OCI-LY3 (cell line): ENCODE measurements around the gene RRP1B.

Experiments
- CTCF ChIP-seq: fragments of 200-600, 300-600 bp; sonication (generic); IDR thresholded peaks from 2 replicates; pipeline ENCODE4 v1.5.1; 2014; ENCODE audit warnings: antibody characterized with exemption, low read length, low read depth
- EZH2phosphoT487 ChIP-seq: fragments of 200-600 bp; shearing (Covaris generic); IDR thresholded peaks from 2 replicates; pipeline ENCODE4 v1.6.1; 2018; ENCODE audit warnings: antibody characterized with exemption, mixed run types, low read depth

DNA sequence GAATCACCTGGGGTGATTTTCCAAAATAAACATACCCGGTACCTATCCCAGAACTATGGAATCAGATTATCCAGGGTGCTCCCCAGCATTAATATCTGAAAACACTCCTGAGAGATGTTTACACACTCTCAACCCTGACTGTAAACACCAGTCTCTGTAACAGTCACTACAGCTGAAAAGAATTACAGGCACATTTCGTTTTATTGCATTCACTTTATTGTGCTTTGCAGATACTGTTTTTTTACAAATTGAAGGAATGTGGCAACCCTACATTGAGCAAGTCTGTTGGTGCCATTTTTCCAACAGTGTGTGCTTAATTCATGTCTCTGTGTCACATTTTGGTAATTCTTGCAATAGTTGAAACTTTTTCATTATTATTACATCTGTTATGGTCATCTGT, 31.8 kb upstream of the RRP1B start:
- no peak for TF ChIP-seq CTCF
- TF ChIP-seq EZH2phosphoT487, result no peak
